Testis (tissue), 3 donors: ENCODE data around the gene DLG2. TPM values are rescaled to one million over a fixed set of nuclear protein-coding genes. Genes with fewer than 3 reads are reported as not detected.

Experiments
- DNase-seq: peaks from one replicate; pipeline ENCODE4 v3.0.0-alpha.2; 2019
- H3K27ac ChIP-seq, 2 donors: fragments of 200-600 bp; sonication (generic); one replicate each; pipeline ENCODE4 v1.5.1; 2019
- H3K27me3 ChIP-seq: fragments of 200-600 bp; sonication (generic); one replicate; pipeline ENCODE4 v1.5.1; 2019
- H3K36me3 ChIP-seq: fragments of 200-600 bp; sonication (generic); one replicate; pipeline ENCODE4 v1.5.1; 2017; ENCODE audit warnings: low read depth; ENCODE audit errors: missing control alignments
- H3K4me1 ChIP-seq: fragments of 200-600 bp; sonication (generic); one replicate; pipeline ENCODE4 v1.5.1; 2019
- H3K4me3 ChIP-seq, 2 donors: fragments of 200-600 bp; sonication (generic); one replicate each; pipeline ENCODE4 v1.5.1; 2017 to 2019
- H3K9me3 ChIP-seq: fragments of 200-600 bp; sonication (generic); one replicate; pipeline ENCODE4 v1.5.1; 2017
- CTCF ChIP-seq, 3 experiments: fragments of 450-650 bp in 2 of 3; fragments of 200-600 bp in 1 of 3; sonication (generic) in 1 of 3; IDR thresholded peaks; one replicate each; pipeline ENCODE4 v1.5.1; 2016 to 2019; ENCODE audit warnings: antibody characterized with exemption in 3 of 3, mild to moderate bottlenecking in 2 of 3, moderate library complexity in 1 of 3
- POLR2A ChIP-seq: fragments of 450-650 bp; IDR thresholded peaks from one replicate; pipeline ENCODE4 v1.6.1; 2017; ENCODE audit warnings: antibody characterized with exemption, mild to moderate bottlenecking, moderate library complexity
- WGBS, 2 donors: methylation state at CpG; one replicate each; pipeline ENCODE4 v1.1.5; 2018; 5-methylcytosine and 5-hydroxymethylcytosine counted together
- intact Hi-C: fragments of 100-400 bp; cut with DNase I; formaldehyde crosslinking; loops from one replicate; pipeline ENCODE4 v1.15.1; 2023; ENCODE audit warnings: low total_unique reads
- polyA plus RNA-seq: library from polyadenylated mRNA; stranded (reverse); fragments of 350-450 nt; fragmentation: Illumina TruSeq; extraction: RNeasy Lipid Tissue Mini Kit (QIAGEN cat#74804); gene quantifications from one replicate; pipeline ENCODE4 v1.2.3, GENCODE V29; 2014; ENCODE audit warnings: low read depth, low replicate concordance; ENCODE audit not compliant: insufficient read depth
- total RNA-seq, 2 donors: library from RNA; depleted of rRNA; stranded (reverse); fragments of >200 nt; gene quantifications; one replicate each; pipeline ENCODE4 v1.2.3, GENCODE V29; 2016

The DLG2 gene
- total and polyA plus RNA-seq, 3 donors from 2014 or later: 13.8 to 23.0 (median 14.1) TPM

GRCh38 chr11:83815736-83816135 lies 1811.4 kb downstream of the DLG2 start:
- H3K4me1 ChIP-seq: no peaks in the 10 kb centered on the region
- intact Hi-C loops: no loop called here
- H3K27me3 ChIP-seq: no peaks in the 10 kb centered on the region
- 48 to 69% methylated on average over 1 of the region's 1 CpG for WGBS, 2 donors
- H3K36me3 ChIP-seq: no peaks in the 10 kb centered on the region
- no peak overlapping the region for H3K4me3 ChIP-seq
- no peak for DNase-seq
- no peak overlapping the region for H3K27ac ChIP-seq
- no peaks in the 10 kb centered on the region for H3K9me3 ChIP-seq
- no peak for TF ChIP-seq CTCF (IDR thresholded peaks at IDR 0.05)
- TF ChIP-seq POLR2A: no peak

- 90 to 92% methylated on average over 3 of the region's 3 CpGs for WGBS, 2 donors
- H3K4me1 ChIP-seq: no peaks in the 10 kb centered on the region
- H3K27ac ChIP-seq: no peak overlapping the region
- TF ChIP-seq POLR2A (no peak), CTCF (IDR thresholded peaks at IDR 0.05) (no peak)
- intact Hi-C loops: no loop called here
- no peaks in the 10 kb centered on the region for H3K36me3 ChIP-seq
- no peaks in the 10 kb centered on the region for H3K9me3 ChIP-seq
- no peak for DNase-seq
- H3K27me3 ChIP-seq: no peaks in the 10 kb centered on the region
- H3K4me3 ChIP-seq: no peak overlapping the region
Measured at GRCh38 chr11:83813296-83813695, 1813.8 kb downstream of the DLG2 start.

GRCh38 chr11:83809274-83809673 lies 1817.9 kb downstream of the DLG2 start:
- TF ChIP-seq CTCF (IDR thresholded peaks at IDR 0.05): no peak
- Histone ChIP-seq H3K4me1 (no peaks in the 10 kb centered on the region), H3K27me3 (no peaks in the 10 kb centered on the region), H3K4me3 (no peak overlapping the region), H3K9me3 (no peaks in the 10 kb centered on the region), H3K36me3 (no peaks in the 10 kb centered on the region), H3K27ac (no peak overlapping the region)
- DNase-seq: no peak
- intact Hi-C loops: no loop called here

- TF ChIP-seq CTCF (IDR thresholded peaks at IDR 0.05): no peak
- TF ChIP-seq POLR2A: no peak
- H3K27me3 ChIP-seq: no peaks in the 10 kb centered on the region
- H3K27ac ChIP-seq: no peak overlapping the region
- intact Hi-C loops: no loop called here
- WGBS, 2 donors: 90 to 94% methylated on average over 1 of the region's 1 CpG
- no peak overlapping the region for H3K4me3 ChIP-seq
- no peaks in the 10 kb centered on the region for H3K9me3 ChIP-seq
- no peaks in the 10 kb centered on the region for H3K4me1 ChIP-seq
- no peak for DNase-seq
- no peaks in the 10 kb centered on the region for H3K36me3 ChIP-seq
Measured at GRCh38 chr11:83801799-83802198, 1825.3 kb downstream of the DLG2 start.

- Histone ChIP-seq H3K9me3 (no peaks in the 10 kb centered on the region), H3K27ac (no peak overlapping the region), H3K27me3 (no peaks in the 10 kb centered on the region), H3K36me3 (no peaks in the 10 kb centered on the region), H3K4me1 (no peaks in the 10 kb centered on the region), H3K4me3 (no peak overlapping the region)
- TF ChIP-seq POLR2A (no peak), CTCF (IDR thresholded peaks at IDR 0.05) (no peak)
- no peak for DNase-seq
- intact Hi-C loops: no loop called here
- WGBS, 2 donors: 86 to 92% methylated on average over 2 of the region's 2 CpGs
Measured at GRCh38 chr11:83793310-83793709, 1833.8 kb downstream of the DLG2 start.
